HEK293 (cell line): ENCODE measurements around the gene BIRC7.

Experiments
- AEBP2 ChIP-seq: fragments of 450-650 bp; formaldehyde crosslinking; IDR thresholded peaks from 2 replicates; pipeline ENCODE4 v1.5.1; 2016; ENCODE audit warnings: missing biosample characterization, missing genetic modification characterization, borderline replicate concordance
- BCL11A ChIP-seq: fragments of 450-650 bp; formaldehyde crosslinking; IDR thresholded peaks from 2 replicates; pipeline ENCODE4 v1.5.1; 2016; ENCODE audit warnings: low read depth, missing biosample characterization, missing genetic modification characterization
- CTCF ChIP-seq: fragments of 450-650 bp; formaldehyde crosslinking; IDR thresholded peaks from 2 replicates; pipeline ENCODE4 v1.5.1; 2016; ENCODE audit warnings: missing biosample characterization, missing genetic modification characterization
- FEZF1 ChIP-seq: fragments of 450-650 bp; formaldehyde crosslinking; IDR thresholded peaks from 2 replicates; pipeline ENCODE4 v1.5.1; 2016; ENCODE audit warnings: missing biosample characterization, missing genetic modification characterization
- MYNN ChIP-seq: fragments of 450-650 bp; formaldehyde crosslinking; IDR thresholded peaks from 2 replicates; pipeline ENCODE4 v1.5.1; 2016; ENCODE audit warnings: missing biosample characterization, missing genetic modification characterization, borderline replicate concordance
- TCF7L2 ChIP-seq: IDR thresholded peaks from 2 replicates; pipeline ENCODE4 v1.6.1; 2011; ENCODE audit warnings: low read depth, mild to moderate bottlenecking, inconsistent platforms, low read length, moderate library complexity, borderline replicate concordance
- ZNF184 ChIP-seq: fragments of 450-650 bp; IDR thresholded peaks from 2 replicates; pipeline ENCODE4 v1.5.1; 2018; ENCODE audit warnings: missing biosample characterization, mild to moderate bottlenecking, missing genetic modification characterization
- ZNF239 ChIP-seq: fragments of 450-650 bp; formaldehyde crosslinking; IDR thresholded peaks from 2 replicates; pipeline ENCODE4 v1.5.1; 2016; ENCODE audit warnings: missing biosample characterization, missing genetic modification characterization
- ZNF350 ChIP-seq: fragments of 450-650 bp; formaldehyde crosslinking; IDR thresholded peaks from 2 replicates; pipeline ENCODE4 v1.5.0; 2017; ENCODE audit warnings: missing biosample characterization, mild to moderate bottlenecking, missing genetic modification characterization
- ZNF362 ChIP-seq: fragments of 450-650 bp; formaldehyde crosslinking; IDR thresholded peaks from 2 replicates; pipeline ENCODE4 v1.5.1; 2016; ENCODE audit warnings: missing biosample characterization, missing genetic modification characterization
- ZNF510 ChIP-seq: fragments of 450-650 bp; formaldehyde crosslinking; IDR thresholded peaks from 2 replicates; pipeline ENCODE4 v1.5.1; 2018; ENCODE audit warnings: mild to moderate bottlenecking, missing genetic modification characterization, missing biosample characterization; ENCODE audit not compliant: insufficient replicate concordance
- ZNF555 ChIP-seq: fragments of 450-650 bp; formaldehyde crosslinking; conservative IDR thresholded peaks from 2 replicates; pipeline ENCODE4 v1.5.1; 2017; ENCODE audit warnings: missing biosample characterization, mild to moderate bottlenecking, missing genetic modification characterization, inconsistent platforms
- ZNF704 ChIP-seq: fragments of 450-650 bp; formaldehyde crosslinking; IDR thresholded peaks from 2 replicates; pipeline ENCODE4 v1.5.1; 2016; ENCODE audit warnings: missing biosample characterization, missing genetic modification characterization

- TF ChIP-seq CTCF (tag by site-specific recombination) (no peak), ZNF239 (tag by site-specific recombination) (no peak), ZNF510 (tag by site-specific recombination) (no peak), ZNF362 (tag by site-specific recombination) (no peak), ZNF350 (no peak), BCL11A (tag by site-specific recombination) (no peak), MYNN (tag by site-specific recombination) (no peak), ZNF704 (tag by site-specific recombination) (no peak), AEBP2 (tag by site-specific recombination) (no peak), FEZF1 (tag by site-specific recombination) (no peak), ZNF184 (tag by site-specific recombination) (no peak), ZNF555 (tag by site-specific recombination) (no peak), TCF7L2 (no peak)
Measured at GRCh38 chr20:63259734-63260460, 24.2 kb downstream of the BIRC7 start.
